Measurements from ENCODE around the gene GPR25. TPM values are rescaled to one million over a fixed set of nuclear protein-coding genes. Genes with fewer than 3 reads are reported as not detected.

The GPR25 gene
- total RNA-seq, 4 donors from 2014 or later: 0.48 TPM; not detected in 3

DNA sequence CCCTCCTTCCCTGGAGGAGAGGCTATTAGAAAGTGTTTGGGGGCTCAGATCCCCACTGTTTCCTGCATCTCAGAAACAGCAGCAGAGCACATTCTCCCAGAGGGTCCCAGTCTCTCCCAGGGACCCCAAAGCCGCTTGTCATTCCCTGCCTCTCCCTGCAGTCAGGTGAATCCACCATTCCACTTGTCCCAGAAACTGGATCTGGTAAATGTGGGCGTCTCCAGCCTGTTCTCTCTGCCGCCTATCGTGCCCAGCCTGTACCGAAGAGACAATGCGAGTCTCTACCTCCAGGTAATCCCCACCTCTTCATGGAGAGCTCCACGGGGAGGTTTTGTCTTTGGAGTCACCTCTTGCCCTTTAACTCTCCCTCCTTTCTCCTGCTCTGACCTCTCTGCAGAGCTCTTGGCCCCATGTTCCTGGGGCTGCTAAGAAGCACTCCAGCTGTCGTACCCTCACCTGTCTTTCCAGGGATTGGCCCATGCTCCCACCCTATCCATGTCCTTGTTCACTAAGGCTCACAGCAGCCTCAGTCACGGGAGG lies 48.9 kb downstream of the GPR25 start:
- Histone ChIP-seq H3K4me3 (no peak overlapping the region), H3K9me3 (no peaks in the 10 kb centered on the region), H3K27ac (no peak overlapping the region), H3K27me3 (no peaks in the 10 kb centered on the region), H3K36me3 (no peaks in the 10 kb centered on the region), H3K4me1 (peaks cover 0 to 9% (median 8%) of the 10 kb centered on the region in 4 donors)
- TF ChIP-seq, protein P1, sequence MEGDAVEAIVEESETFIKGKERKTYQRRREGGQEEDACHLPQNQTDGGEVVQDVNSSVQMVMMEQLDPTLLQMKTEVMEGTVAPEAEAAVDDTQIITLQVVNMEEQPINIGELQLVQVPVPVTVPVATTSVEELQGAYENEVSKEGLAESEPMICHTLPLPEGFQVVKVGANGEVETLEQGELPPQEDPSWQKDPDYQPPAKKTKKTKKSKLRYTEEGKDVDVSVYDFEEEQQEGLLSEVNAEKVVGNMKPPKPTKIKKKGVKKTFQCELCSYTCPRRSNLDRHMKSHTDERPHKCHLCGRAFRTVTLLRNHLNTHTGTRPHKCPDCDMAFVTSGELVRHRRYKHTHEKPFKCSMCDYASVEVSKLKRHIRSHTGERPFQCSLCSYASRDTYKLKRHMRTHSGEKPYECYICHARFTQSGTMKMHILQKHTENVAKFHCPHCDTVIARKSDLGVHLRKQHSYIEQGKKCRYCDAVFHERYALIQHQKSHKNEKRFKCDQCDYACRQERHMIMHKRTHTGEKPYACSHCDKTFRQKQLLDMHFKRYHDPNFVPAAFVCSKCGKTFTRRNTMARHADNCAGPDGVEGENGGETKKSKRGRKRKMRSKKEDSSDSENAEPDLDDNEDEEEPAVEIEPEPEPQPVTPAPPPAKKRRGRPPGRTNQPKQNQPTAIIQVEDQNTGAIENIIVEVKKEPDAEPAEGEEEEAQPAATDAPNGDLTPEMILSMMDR (IDR thresholded peaks at IDR 0.05): no peak
- TF ChIP-seq POLR2A (IDR thresholded peaks at IDR 0.05) (no peak), EP300 (IDR thresholded peaks at IDR 0.05; ENCODE audit: low read depth) (no peak), POLR2AphosphoS5 (IDR thresholded peaks at IDR 0.05) (no peak)
- intact Hi-C loops (cut with DNase I; ENCODE audit: low total_unique reads) (no loop called here), in situ Hi-C loops (cut with MboI; ENCODE audit: low pct_ligation_motif_present in 1 of 4, low pct_unique_long_range_greater_than_20kb in 1 of 4, low sequenced_read_pairs in 3 of 4) (no loop called here)
- WGBS, 2 donors (ENCODE audit: low coverage in 1 of 2): 90 to 100% methylated on average over 2 to 9 of the region's 9 CpGs
- DNase-seq: no peak

DNA sequence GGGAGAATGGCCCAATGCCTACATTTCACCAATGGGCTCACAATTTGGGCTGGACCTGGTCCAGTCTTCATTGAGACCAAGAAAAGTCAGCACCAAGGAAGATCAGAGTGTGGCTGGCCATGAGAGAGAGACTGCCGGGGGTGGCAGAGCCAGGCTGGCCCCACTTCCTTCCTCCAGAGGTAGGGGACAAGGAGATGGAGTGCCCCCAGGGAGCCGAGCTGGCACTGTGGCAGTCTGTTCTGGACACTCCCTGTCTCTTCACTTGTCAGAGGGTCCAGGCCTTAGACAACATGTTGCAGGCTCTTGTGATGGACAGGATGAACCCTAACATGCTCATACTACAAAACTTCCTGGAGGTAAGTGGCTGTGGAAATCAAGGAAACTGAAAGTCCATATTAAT lies 49.6 kb downstream of the GPR25 start:
- 60% methylated on average over 2 of the region's 2 CpGs; no CpG with 5 or more reads in 1 of the 2 donors for WGBS, 2 donors (ENCODE audit: low coverage in 1 of 2)
- Histone ChIP-seq H3K4me1 (peaks cover 0 to 2% (median 1%) of the 10 kb centered on the region in 4 donors), H3K9me3 (no peaks in the 10 kb centered on the region), H3K27me3 (no peaks in the 10 kb centered on the region), H3K36me3 (no peaks in the 10 kb centered on the region), H3K27ac (no peak overlapping the region), H3K4me3 (no peak overlapping the region)
- DNase-seq: no peak
- TF ChIP-seq, protein P1 (IDR thresholded peaks at IDR 0.05): no peak
- TF ChIP-seq EP300 (IDR thresholded peaks at IDR 0.05; ENCODE audit: low read depth): no peak
- no peak for TF ChIP-seq POLR2A (IDR thresholded peaks at IDR 0.05)
- no peak for TF ChIP-seq POLR2AphosphoS5 (IDR thresholded peaks at IDR 0.05)
- in situ Hi-C loops (cut with MboI; ENCODE audit: low pct_ligation_motif_present in 1 of 4, low pct_unique_long_range_greater_than_20kb in 1 of 4, low sequenced_read_pairs in 3 of 4): no loop called here
- intact Hi-C loops (cut with DNase I; ENCODE audit: low total_unique reads): no loop called here

DNA sequence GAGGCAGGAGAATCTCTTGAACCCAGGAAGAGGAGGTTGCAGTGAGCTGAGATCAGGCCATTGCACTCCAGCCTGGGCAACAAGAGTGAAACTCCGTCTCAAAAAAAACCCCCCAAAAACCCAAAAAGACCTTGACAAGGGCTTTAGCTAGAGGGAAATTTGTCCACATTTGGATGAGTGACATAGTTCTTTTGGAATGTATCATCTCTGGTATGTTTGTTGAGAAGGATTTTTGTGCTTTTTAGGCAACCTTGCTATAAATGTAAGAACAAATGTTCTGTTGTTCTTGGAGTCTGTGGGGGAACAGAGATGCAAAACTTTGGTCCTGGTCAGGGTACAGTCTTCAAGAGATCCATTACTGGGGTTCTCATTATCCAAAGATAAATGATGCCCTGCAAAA lies 50.8 kb downstream of the GPR25 start:
- intact Hi-C loops (cut with DNase I; ENCODE audit: low total_unique reads): no loop called here
- TF ChIP-seq EP300 (IDR thresholded peaks at IDR 0.05; ENCODE audit: low read depth) (no peak), POLR2AphosphoS5 (IDR thresholded peaks at IDR 0.05) (no peak), POLR2A (IDR thresholded peaks at IDR 0.05) (no peak)
- TF ChIP-seq, protein P1 (IDR thresholded peaks at IDR 0.05): no peak
- no peak overlapping the region for H3K4me3 ChIP-seq
- no peaks in the 10 kb centered on the region for H3K27me3 ChIP-seq
- H3K4me1 ChIP-seq: no peaks in the 10 kb centered on the region
- in situ Hi-C loops (cut with MboI; ENCODE audit: low pct_ligation_motif_present in 1 of 4, low pct_unique_long_range_greater_than_20kb in 1 of 4, low sequenced_read_pairs in 3 of 4): no loop called here
- H3K36me3 ChIP-seq: no peaks in the 10 kb centered on the region
- 80% methylated on average over 1 of the region's 1 CpG; no CpG with 5 or more reads in 1 of the 2 donors for WGBS, 2 donors (ENCODE audit: low coverage in 1 of 2)
- DNase-seq: no peak
- no peaks in the 10 kb centered on the region for H3K9me3 ChIP-seq
- no peak overlapping the region for H3K27ac ChIP-seq

Other genes starting within 250 kb of the GPR25 start
- 10 to 100 TPM in 3 of 4 donors, 1 to 10 TPM in 1; 8.6 to 17.5 (median 14.6) TPM for gene DDX59, start 203.1 kb upstream of the GPR25 start, total RNA-seq
- 10 to 100 TPM in 1 of 4 donors, 1 to 10 TPM in 3; 8.2 to 12.5 (median 9.1) TPM for gene CAMSAP2, start 134.1 kb upstream of the GPR25 start, total RNA-seq
- gene INAVA, start 21.9 kb downstream of the GPR25 start, total RNA-seq: 100 to 1,000 TPM; 139 to 609 (median 265) TPM
- gene KIF21B, start 150.7 kb downstream of the GPR25 start, total RNA-seq: 10 to 100 TPM in 3 of 4 donors, 1 to 10 TPM in 1; 3.2 to 40.4 (median 22.7) TPM
- not detected for gene CACNA1S, start 239.4 kb downstream of the GPR25 start, total RNA-seq